ENCODE measurements around the gene SAMD5.

DNA sequence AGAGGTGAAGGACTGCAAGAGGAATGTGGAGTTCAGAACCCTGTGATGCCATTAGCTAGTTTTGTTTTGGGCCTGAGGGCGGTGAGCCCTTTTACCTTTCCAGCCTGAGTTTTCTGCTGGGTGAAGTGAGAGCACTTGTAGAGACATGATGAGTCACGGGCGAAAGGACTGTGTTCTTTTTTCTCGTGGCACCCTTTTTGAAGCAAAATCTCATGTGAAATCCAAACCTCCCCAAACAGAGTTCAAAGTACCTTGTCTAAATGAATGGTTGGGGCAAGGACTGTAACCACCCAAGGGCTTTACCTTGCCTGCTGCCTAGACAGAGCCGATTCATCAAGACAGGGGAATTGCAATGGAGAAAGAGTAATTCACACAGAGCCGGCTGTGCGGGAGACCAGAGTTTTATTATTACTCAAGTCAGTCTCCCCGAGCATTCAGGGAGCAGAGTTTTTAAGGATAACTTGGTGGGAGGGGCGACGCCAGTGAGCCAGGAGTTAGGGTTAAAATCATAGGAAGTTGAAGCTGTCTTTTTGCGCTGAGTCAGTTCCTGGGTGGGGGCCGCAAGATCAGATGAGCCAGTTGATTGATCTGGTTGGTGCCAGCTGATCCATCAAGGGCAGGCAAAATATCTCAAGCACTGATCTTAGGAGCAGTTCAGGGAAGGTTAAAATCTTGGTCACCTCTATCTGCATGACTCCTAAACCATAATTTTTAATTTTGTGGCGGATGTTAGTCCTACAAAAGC is 25.8 kb downstream of the SAMD5 start:
- TF ChIP-seq, protein P1, sequence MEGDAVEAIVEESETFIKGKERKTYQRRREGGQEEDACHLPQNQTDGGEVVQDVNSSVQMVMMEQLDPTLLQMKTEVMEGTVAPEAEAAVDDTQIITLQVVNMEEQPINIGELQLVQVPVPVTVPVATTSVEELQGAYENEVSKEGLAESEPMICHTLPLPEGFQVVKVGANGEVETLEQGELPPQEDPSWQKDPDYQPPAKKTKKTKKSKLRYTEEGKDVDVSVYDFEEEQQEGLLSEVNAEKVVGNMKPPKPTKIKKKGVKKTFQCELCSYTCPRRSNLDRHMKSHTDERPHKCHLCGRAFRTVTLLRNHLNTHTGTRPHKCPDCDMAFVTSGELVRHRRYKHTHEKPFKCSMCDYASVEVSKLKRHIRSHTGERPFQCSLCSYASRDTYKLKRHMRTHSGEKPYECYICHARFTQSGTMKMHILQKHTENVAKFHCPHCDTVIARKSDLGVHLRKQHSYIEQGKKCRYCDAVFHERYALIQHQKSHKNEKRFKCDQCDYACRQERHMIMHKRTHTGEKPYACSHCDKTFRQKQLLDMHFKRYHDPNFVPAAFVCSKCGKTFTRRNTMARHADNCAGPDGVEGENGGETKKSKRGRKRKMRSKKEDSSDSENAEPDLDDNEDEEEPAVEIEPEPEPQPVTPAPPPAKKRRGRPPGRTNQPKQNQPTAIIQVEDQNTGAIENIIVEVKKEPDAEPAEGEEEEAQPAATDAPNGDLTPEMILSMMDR (conservative IDR thresholded peaks at IDR 0.05 in 1 of 2, IDR thresholded peaks at IDR 0.05 in 1 of 2; ENCODE audit: low read depth in 1 of 2, low read length in 2 of 2): no peak
- no peak for TF ChIP-seq EZH2 (IDR thresholded peaks at IDR 0.05; ENCODE audit: low read length, missing control alignments)
